SK-N-SH (cell line): ENCODE data around the gene SLC25A17.

Experiments used
- CTCF ChIP-seq: fragments of 200-600 bp; sonication (generic); IDR thresholded peaks from 2 replicates; pipeline ENCODE4 v1.6.1; 2017; ENCODE audit warnings: antibody characterized with exemption, mild to moderate bottlenecking, moderate library complexity
- FOXJ3 ChIP-seq: sonication (generic); formaldehyde crosslinking; IDR thresholded peaks from 2 replicates; pipeline ENCODE4 v1.5.1; 2020; ENCODE audit warnings: mild to moderate bottlenecking, missing genetic modification reagents
- POLR2AphosphoS5 ChIP-seq: IDR thresholded peaks from 2 replicates; pipeline ENCODE4 v1.6.1; 2012; ENCODE audit warnings: low read depth, low read length
- RXRA ChIP-seq: IDR thresholded peaks from 2 replicates; pipeline ENCODE4 v1.4.0; 2012; ENCODE audit warnings: low read depth, mild to moderate bottlenecking, borderline replicate concordance

GRCh38 chr22:40844951-40845350 is 25.8 kb upstream of the SLC25A17 start:
- TF ChIP-seq FOXJ3 (CRISPR knock-in tag) (no peak), RXRA (no peak), CTCF (no peak), POLR2AphosphoS5 (no peak)
